HT-29 (cell line): ENCODE data around the gene MYRFL. TPM values are rescaled to one million over a fixed set of nuclear protein-coding genes. Genes with fewer than 3 reads are reported as not detected.
A peak's percentile ranks its signal among the peaks of the same experiment; 100 is the strongest.

Experiments used
- DNase-seq: peaks from one replicate; pipeline ENCODE4 v3.0.0-alpha.2; 2015; ENCODE audit warnings: low spot score
- total RNA-seq: library from RNA; depleted of rRNA; stranded (reverse); fragments of >200 nt; shearing (Covaris generic); gene quantifications from 2 replicates; pipeline ENCODE4 v1.2.3, GENCODE V29; 2014

Gene MYRFL
- total RNA-seq, 1 experiment from 2014 or later: 13.2 TPM

- no peak for DNase-seq
These were observed 72.7 kb downstream of the MYRFL start for GRCh38 chr12:69897744-69898143.

GRCh38 chr12:69898236-69898635 is 73.2 kb downstream of the MYRFL start:
- no peak for DNase-seq

- peak; percentile 92 for DNase-seq
These were observed 75.7 kb downstream of the MYRFL start for GRCh38 chr12:69900720-69901131.

- DNase-seq: no peak
These were observed 76.3 kb downstream of the MYRFL start for GRCh38 chr12:69901221-69901905.

GRCh38 chr12:69903548-69903947 is 78.5 kb downstream of the MYRFL start:
- DNase-seq: no peak

- no peak for DNase-seq
These were observed 79.8 kb downstream of the MYRFL start for GRCh38 chr12:69904777-69905176.

- DNase-seq: no peak
These were observed 80.8 kb downstream of the MYRFL start for GRCh38 chr12:69905801-69906200.

- no peak for DNase-seq
These were observed 81.6 kb downstream of the MYRFL start for GRCh38 chr12:69906411-69907216.

GRCh38 chr12:69908203-69908602 is 83.2 kb downstream of the MYRFL start:
- no peak for DNase-seq

- no peak for DNase-seq
These were observed 85.7 kb downstream of the MYRFL start for GRCh38 chr12:69910694-69911093.

- no peak for DNase-seq
These were observed 88.5 kb downstream of the MYRFL start for GRCh38 chr12:69913526-69913925.

GRCh38 chr12:69915964-69916363 is 90.9 kb downstream of the MYRFL start:
- DNase-seq: no peak

GRCh38 chr12:69916544-69917235 is 91.7 kb downstream of the MYRFL start:
- no peak for DNase-seq

GRCh38 chr12:69918287-69918686 is 93.3 kb downstream of the MYRFL start:
- DNase-seq: no peak

- DNase-seq: no peak
These were observed 94.5 kb downstream of the MYRFL start for GRCh38 chr12:69919495-69919894.

- no peak for DNase-seq
These were observed 96.8 kb downstream of the MYRFL start for GRCh38 chr12:69921831-69922230.

- no peak for DNase-seq
These were observed 98.0 kb downstream of the MYRFL start for GRCh38 chr12:69922999-69923398.

GRCh38 chr12:69925291-69925690 is 100.3 kb downstream of the MYRFL start:
- DNase-seq: no peak

- DNase-seq: no peak
These were observed 102.1 kb downstream of the MYRFL start for GRCh38 chr12:69927164-69927563.

- DNase-seq: no peak
These were observed 104.1 kb downstream of the MYRFL start for GRCh38 chr12:69929125-69929524.

- DNase-seq: no peak
These were observed 104.5 kb downstream of the MYRFL start for GRCh38 chr12:69929531-69929930.

GRCh38 chr12:69931569-69931968 is 106.5 kb downstream of the MYRFL start:
- DNase-seq: no peak
